Measurements from ENCODE around the gene ZFYVE9.

- TF ChIP-seq POLR2A (IDR thresholded peaks at IDR 0.05; ENCODE audit: low read depth, low read length) = no peak
- no peak for TF ChIP-seq USF2 (IDR thresholded peaks at IDR 0.05; ENCODE audit: low read depth, low read length)
- TF ChIP-seq CTCF (conservative IDR thresholded peaks at IDR 0.05; ENCODE audit: low read depth, low read length) = no peak
- TF ChIP-seq RAD21 (IDR thresholded peaks at IDR 0.05; ENCODE audit: low read length) = no peak
- TF ChIP-seq FOS (IDR thresholded peaks at IDR 0.05; ENCODE audit: low read depth, low read length) = no peak
- TF ChIP-seq MXI1 (IDR thresholded peaks at IDR 0.05; ENCODE audit: borderline replicate concordance, low read depth, low read length) = no peak
- TF ChIP-seq MAFK (IDR thresholded peaks at IDR 0.05; ENCODE audit: low read depth, low read length) = no peak
- no peak for TF ChIP-seq RFX5 (IDR thresholded peaks at IDR 0.05; ENCODE audit: low read depth, low read length)
- TF ChIP-seq NFE2L2 (IDR thresholded peaks at IDR 0.05; ENCODE audit: low read depth, low read length) = no peak
- TF ChIP-seq CHD1 (IDR thresholded peaks at IDR 0.05; ENCODE audit: low read depth, low read length) = no peak
Observed at GRCh38 chr1:52345252-52345651, 203.4 kb downstream of the ZFYVE9 start.

Measured in IMR-90 (cell line).